Spinal cord (tissue), 10 donors: ENCODE results near the gene HINFP. TPM values are rescaled to one million over a fixed set of nuclear protein-coding genes. Genes with fewer than 3 reads are reported as not detected.

Source experiments
- DNase-seq, 6 donors: peaks; one replicate each; pipeline versions ENCODE4 v3.0.0 to v3.0.0-alpha.2; 2013 to 2015; ENCODE audit warnings: low spot score in 6 of 6, low read depth in 4 of 6
- H3K27ac ChIP-seq: one replicate; pipeline ENCODE4 v1.5.1; 2013; ENCODE audit warnings: low read depth, low read length, control low read depth
- H3K27me3 ChIP-seq: one replicate; pipeline ENCODE4 v1.6.1; 2013; ENCODE audit warnings: low read length; ENCODE audit not compliant: control insufficient read depth, insufficient read depth
- H3K36me3 ChIP-seq: one replicate; pipeline ENCODE4 v1.6.1; 2013; ENCODE audit warnings: low read length; ENCODE audit not compliant: control insufficient read depth, insufficient read depth
- H3K4me1 ChIP-seq: one replicate; pipeline ENCODE4 v1.6.1; 2013; ENCODE audit warnings: low read length; ENCODE audit not compliant: control insufficient read depth, insufficient read depth
- H3K4me3 ChIP-seq: one replicate; pipeline ENCODE4 v1.5.1; 2013; ENCODE audit warnings: low read depth, low read length, control low read depth
- H3K9me3 ChIP-seq: one replicate; pipeline ENCODE4 v1.6.1; 2013; ENCODE audit warnings: low read length; ENCODE audit not compliant: control insufficient read depth, insufficient read depth
- WGBS: methylation state at CpG from one replicate; pipeline ENCODE4 v1.1.5; 2013; ENCODE audit warnings: missing lambda C conversion rate; ENCODE audit not compliant: insufficient coverage; 5-methylcytosine and 5-hydroxymethylcytosine counted together
- long read RNA-seq, 4 donors: transcript quantifications; one replicate each; lab custom pipeline, GENCODE V29; 2026
- polyA plus RNA-seq, 2 donors: library from polyadenylated mRNA; unstranded; fragments of 120-200 nt; gene quantifications; one replicate each; pipeline ENCODE4 v1.2.1, GENCODE V29; 2013; ENCODE audit not compliant: insufficient read length in 2 of 2
- total RNA-seq, 2 donors: library from RNA; depleted of rRNA in 1 of 2; stranded (reverse); fragments of 120-200 nt in 1 of 2; fragments of >200 nt in 1 of 2; gene quantifications; one replicate each; pipeline versions ENCODE4 v1.2.3 to v1.2.4, GENCODE V29; 2013 to 2014
- donor health status: healthy.

HINFP gene, protein sequence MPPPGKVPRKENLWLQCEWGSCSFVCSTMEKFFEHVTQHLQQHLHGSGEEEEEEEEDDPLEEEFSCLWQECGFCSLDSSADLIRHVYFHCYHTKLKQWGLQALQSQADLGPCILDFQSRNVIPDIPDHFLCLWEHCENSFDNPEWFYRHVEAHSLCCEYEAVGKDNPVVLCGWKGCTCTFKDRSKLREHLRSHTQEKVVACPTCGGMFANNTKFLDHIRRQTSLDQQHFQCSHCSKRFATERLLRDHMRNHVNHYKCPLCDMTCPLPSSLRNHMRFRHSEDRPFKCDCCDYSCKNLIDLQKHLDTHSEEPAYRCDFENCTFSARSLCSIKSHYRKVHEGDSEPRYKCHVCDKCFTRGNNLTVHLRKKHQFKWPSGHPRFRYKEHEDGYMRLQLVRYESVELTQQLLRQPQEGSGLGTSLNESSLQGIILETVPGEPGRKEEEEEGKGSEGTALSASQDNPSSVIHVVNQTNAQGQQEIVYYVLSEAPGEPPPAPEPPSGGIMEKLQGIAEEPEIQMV
- total RNA-seq (10 to 100 TPM; 15.5 to 22.9 TPM), polyA plus RNA-seq (10 to 100 TPM; 26.2 to 38.4 TPM)
- long read RNA-seq, donor 1, partial matches to known transcripts, result 0 of 2 reads
- long read RNA-seq, donor 1, other reads (novel, unspliced or antisense), result 0 of 2 reads
- long read RNA-seq, donor 2, result 0 reads
- long read RNA-seq, donor 3, partial matches to known transcripts, result 0 of 3 reads
- long read RNA-seq, donor 3, other reads (novel, unspliced or antisense), result 0 of 3 reads
- long read RNA-seq, donor 4, result 0 reads

DNA sequence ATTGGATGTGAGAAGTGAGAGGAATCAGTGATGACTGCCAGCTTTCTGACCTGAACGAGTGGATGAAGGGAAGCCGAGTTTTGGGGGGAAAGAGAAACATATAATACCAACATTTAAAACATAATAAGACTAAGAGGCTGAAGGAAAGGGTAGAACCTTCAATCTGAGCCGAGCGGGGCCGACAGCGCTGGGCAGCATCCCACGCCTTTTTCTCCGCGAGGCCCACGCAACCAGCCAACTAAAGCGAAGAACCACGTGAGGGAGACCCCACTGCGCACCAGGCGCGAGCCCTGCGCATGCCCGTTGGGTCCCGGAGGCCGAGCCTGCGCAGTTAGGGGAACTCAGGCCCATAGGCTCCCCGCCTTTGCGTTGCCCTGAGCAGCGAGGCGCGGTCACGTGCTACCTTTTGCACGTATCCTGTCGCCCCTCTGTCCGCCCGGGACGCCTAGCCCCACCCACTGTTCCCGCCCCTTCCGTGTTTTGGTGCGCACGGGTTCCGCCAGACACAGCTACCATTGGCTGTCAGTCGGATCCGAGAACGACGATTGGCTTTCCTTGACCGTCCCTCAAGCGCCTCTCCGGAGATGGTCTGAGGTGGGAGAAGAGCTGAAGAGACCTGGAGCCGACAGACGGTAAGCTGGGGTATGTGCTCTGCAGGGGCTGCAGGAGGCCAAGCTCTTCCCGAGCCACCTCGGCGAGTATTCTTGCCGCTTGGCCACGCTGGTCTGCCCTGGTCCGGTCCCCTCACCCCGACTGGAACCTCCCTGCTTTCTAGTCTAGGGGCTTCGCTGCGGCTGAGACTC, at the start of gene HINFP:
Gene HINFP, plus strand, starts transcription at position 573 of the 803 bp plus-strand sequence. CDS start 5,365 bp downstream, outside the sequence.
- under 1% methylated on average over 52 of the region's 54 CpGs for WGBS

DNA sequence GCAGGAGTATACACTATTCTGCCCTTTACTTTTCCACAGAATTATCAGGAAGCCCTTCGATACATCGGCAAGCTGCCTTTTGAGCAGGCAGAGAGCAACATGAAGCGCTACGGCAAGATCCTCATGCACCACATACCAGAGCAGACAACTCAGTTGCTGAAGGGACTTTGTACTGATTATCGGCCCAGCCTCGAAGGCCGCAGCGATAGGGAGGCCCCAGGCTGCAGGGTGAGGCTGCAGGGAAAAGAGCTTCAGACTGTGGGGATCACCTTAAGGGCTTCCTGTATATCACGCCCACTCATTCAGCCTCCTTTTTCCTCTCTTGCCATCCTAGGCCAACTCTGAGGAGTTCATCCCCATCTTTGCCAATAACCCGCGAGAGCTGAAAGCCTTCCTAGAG, 43.5 kb upstream of the HINFP start:
- no peak overlapping the region for H3K27ac ChIP-seq
- WGBS, result 95% methylated on average over 9 of the region's 11 CpGs
- H3K36me3 ChIP-seq, result peaks cover 85% of the 10 kb centered on the region

More for the DNA sequence above, at the start of gene HINFP:
- Histone ChIP-seq H3K27me3 (no peaks in the 10 kb centered on the region), H3K27ac (peak within 1 kb of the TSS; percentile 94), H3K36me3 (peaks cover 25% of the 10 kb centered on the region), H3K9me3 (no peaks in the 10 kb centered on the region), H3K4me3 (peak within 1 kb of the TSS; percentile 99), H3K4me1 (peaks cover 12% of the 10 kb centered on the region)
- peak; percentile 95 to 100 (median 98) for DNase-seq

DNA sequence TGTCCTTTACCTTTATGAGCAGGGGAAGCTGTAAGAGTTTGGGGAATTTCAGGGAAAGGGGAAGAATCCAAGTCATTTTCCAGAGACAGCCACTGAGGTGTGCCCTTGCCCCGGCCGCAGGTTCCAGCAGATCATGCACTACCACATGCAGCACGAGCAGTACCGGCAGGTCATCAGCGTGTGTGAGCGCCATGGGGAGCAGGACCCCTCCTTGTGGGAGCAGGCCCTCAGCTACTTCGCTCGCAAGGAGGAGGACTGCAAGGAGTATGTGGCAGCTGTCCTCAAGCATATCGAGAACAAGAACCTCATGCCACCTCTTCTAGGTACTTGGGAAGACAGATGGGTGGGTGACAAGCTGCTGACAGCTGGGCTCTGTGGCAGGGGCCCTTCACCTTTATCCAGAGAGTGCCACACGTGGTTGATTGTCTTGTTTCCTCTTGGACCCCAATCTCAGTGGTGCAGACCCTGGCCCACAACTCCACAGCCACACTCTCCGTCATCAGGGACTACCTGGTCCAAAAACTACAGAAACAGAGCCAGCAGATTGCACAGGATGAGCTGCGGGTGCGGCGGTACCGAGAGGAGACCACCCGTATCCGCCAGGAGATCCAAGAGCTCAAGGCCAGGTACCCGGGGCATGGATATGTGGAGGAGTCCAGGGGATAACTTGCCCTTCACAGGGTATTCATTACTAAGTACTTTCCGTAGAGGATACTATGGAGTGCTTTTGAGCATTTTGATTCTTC, 42.5 kb upstream of the HINFP start:
- Histone ChIP-seq H3K4me3 (no peak overlapping the region), H3K4me1 (no peaks in the 10 kb centered on the region), H3K27me3 (no peaks in the 10 kb centered on the region), H3K36me3 (peaks cover 75% of the 10 kb centered on the region), H3K9me3 (no peaks in the 10 kb centered on the region), H3K27ac (no peak overlapping the region)
- 95% methylated on average over 18 of the region's 19 CpGs for WGBS
- no peak for DNase-seq

More for the DNA sequence above, 43.5 kb upstream of the HINFP start:
- Histone ChIP-seq H3K27me3 (no peaks in the 10 kb centered on the region), H3K9me3 (no peaks in the 10 kb centered on the region), H3K4me1 (no peaks in the 10 kb centered on the region), H3K4me3 (no peak overlapping the region)
- no peak for DNase-seq

DNA sequence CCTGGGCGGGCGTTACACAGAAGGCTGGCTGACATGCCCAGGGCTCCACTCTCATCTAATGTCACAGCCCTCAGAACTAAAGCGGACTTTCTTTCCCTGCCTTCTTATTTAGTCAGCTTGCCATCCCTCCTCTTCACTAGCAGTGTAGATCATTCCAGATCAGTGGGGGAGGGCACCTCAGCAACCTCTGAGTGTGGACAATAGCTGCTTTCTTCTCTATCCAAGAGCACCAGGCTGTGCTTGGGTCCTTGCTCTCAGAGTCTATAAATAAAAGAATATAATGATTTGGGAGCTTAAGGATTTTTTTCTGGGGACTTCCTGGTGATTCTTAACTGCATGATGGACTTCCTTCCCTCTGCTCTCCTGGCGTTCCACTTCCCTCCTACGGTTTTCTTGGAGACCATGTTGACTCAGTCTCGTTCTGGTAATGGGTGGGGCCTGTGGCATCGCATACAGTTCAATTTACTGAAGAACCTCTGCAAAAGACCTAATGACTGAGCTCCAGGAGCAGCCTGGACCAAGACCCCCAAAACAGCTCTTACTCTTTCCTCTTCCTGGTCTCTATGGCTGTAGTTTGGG, 39.6 kb upstream of the HINFP start:
- Histone ChIP-seq H3K4me3 (no peak overlapping the region), H3K4me1 (peaks cover 18% of the 10 kb centered on the region), H3K36me3 (peaks cover 55% of the 10 kb centered on the region), H3K27me3 (no peaks in the 10 kb centered on the region), H3K9me3 (no peaks in the 10 kb centered on the region), H3K27ac (peak overlapping the region; percentile 74)
- WGBS, result 67% methylated on average over 5 of the region's 7 CpGs
- no peak for DNase-seq

DNA sequence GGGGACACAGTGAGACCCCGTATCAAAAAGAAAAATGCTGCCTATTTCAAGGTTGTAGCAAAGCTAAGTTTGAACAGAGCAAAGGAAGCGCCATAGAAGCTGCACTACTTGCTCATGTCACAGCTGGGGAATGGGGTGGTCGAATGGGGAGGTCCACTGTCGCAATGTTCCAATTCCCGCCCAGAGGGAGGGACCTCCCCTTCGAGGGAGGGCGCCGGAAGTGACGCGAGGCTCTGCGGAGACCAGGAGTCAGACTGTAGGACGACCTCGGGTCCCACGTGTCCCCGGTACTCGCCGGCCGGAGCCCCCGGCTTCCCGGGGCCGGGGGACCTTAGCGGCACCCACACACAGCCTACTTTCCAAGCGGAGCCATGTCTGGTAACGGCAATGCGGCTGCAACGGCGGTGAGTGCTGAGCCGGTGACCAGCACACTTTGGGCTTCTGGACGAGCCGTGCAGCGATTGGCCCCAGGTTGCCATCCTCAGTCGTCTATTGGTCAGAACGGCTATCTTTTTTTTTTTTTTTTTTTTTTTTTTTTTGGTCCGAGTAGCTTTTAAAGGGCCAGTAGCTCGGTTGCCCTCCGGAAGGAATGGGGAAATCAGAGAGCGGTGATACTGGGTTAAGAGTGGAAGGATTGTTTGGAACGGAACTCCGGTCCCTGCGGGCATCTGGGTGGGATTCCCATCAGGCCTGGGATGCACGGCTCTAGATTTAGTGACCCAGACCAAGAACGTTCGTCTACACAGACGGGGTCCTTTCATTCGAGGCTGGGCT, 36.5 kb upstream of the HINFP start, which contains the start of gene HMBS:
Gene HMBS, plus strand, starts transcription at position 219 of the 774 bp plus-strand sequence. Its CDS starts 153 bp downstream, at position 372.
- WGBS, result under 1% methylated on average over 42 of the region's 45 CpGs

DNA sequence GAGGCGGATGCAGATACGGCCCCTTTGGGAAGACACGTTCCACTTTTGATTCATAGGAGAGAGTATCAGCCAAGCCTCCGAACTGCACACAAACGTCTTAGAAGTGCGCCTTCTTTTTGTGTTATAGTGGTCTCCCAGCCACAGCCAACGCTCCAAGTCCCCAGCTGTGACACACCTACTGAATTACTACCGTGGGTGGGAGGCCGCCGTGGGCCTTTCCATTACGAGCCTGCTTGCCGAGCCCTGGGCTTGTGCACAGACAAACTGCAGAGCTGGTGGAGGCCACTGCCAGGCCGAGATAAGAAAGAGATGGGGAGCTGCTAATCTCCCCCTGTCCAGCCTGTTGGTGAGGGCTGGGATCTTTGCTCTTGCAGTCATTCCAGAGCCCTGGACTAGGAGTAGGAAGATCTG, 35.9 kb upstream of the HINFP start:
- Histone ChIP-seq H3K27ac (peak overlapping the region; percentile 98), H3K27me3 (no peaks in the 10 kb centered on the region), H3K9me3 (no peaks in the 10 kb centered on the region), H3K36me3 (peaks cover 38% of the 10 kb centered on the region), H3K4me3 (peak overlapping the region; percentile 99), H3K4me1 (peaks cover 18% of the 10 kb centered on the region)
- no peak for DNase-seq
- WGBS, result 0% methylated on average over 13 of the region's 13 CpGs

More for the DNA sequence above, 36.5 kb upstream of the HINFP start, which contains the start of gene HMBS:
- peak within 1 kb of the TSS; percentile 98 for H3K27ac ChIP-seq
- no peaks in the 10 kb centered on the region for H3K27me3 ChIP-seq
- no peaks in the 10 kb centered on the region for H3K9me3 ChIP-seq
- peaks cover 38% of the 10 kb centered on the region for H3K36me3 ChIP-seq
- peak within 1 kb of the TSS; percentile 99 for H3K4me3 ChIP-seq
- DNase-seq, result peak; percentile 87 to 98 (median 96)
- peaks cover 18% of the 10 kb centered on the region for H3K4me1 ChIP-seq

DNA sequence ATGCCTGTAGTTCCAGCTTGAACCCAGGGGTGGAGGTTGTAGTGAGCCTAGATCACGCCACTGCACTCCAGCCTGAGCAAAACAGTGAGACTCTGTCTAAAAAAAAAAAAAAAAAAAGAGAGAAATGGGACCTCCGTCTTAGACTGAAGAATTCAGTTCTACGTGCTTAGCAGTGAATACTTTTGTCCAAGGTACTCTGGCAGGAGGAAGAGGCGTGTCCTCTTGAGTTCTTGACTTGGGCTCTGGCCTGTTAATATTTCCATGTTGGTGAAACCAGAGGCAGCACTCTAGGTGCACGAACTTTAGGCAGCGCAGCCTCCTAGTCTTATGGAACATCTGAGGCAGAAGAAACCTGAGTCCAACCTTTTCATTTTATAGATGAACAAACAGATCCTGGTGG, 34.3 kb upstream of the HINFP start:
- Histone ChIP-seq H3K4me3 (no peak overlapping the region), H3K9me3 (no peaks in the 10 kb centered on the region), H3K4me1 (peaks cover 26% of the 10 kb centered on the region), H3K27ac (no peak overlapping the region), H3K27me3 (no peaks in the 10 kb centered on the region), H3K36me3 (peaks cover 30% of the 10 kb centered on the region)
- WGBS, result 89% methylated on average over 5 of the region's 6 CpGs
- no peak for DNase-seq

DNA sequence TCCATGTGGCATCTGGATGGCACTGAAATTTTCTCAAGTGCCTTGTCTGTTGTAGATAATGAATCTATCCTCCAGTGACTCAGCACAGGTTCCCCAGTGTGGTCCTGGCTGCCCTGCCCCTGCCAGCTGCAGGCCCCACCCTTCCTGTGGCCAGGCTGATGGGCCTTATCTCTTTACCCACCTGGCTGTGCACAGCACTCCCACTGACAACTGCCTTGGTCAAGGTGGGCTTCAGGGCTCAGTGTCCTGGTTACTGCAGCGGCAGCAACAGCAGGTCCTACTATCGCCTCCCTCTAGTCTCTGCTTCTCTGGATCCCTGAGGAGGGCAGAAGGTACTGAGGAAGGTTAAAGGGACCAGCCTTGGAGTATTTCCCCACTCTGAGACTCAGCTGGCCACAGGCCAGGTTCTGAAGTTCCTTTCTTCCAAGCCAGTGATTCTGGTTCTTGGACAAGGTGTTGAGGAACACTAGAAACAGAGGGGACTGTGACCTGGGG, 33.6 kb upstream of the HINFP start:
- no CpG with 5 or more reads among the region's 2 CpGs for WGBS
- H3K4me3 ChIP-seq, result no peak overlapping the region
- H3K36me3 ChIP-seq, result peaks cover 32% of the 10 kb centered on the region
- no peak overlapping the region for H3K27ac ChIP-seq
- no peaks in the 10 kb centered on the region for H3K9me3 ChIP-seq
- DNase-seq, result no peak
- no peaks in the 10 kb centered on the region for H3K27me3 ChIP-seq
- H3K4me1 ChIP-seq, result peaks cover 32% of the 10 kb centered on the region
